H1 (cell line): ENCODE measurements around the gene FAU.

Experiments
- CTCF ChIP-seq, 3 experiments: IDR thresholded peaks; 1 replicate in 2 of 3; 2 replicates in 1 of 3; pipeline versions ENCODE4 v1.5.1 to v1.6.1; 2011; ENCODE audit warnings: low read length in 3 of 3, mild to moderate bottlenecking in 3 of 3, inconsistent platforms in 2 of 3, low read depth in 1 of 3, moderate library complexity in 1 of 3; ENCODE audit not compliant: insufficient read depth in 1 of 3; ENCODE audit errors: control extremely low read depth in 1 of 3
- EZH2 ChIP-seq: fragments of 200-600 bp; sonication (generic); IDR thresholded peaks from 2 replicates; pipeline ENCODE4 v1.7.1; 2012; ENCODE audit warnings: low read depth, mild to moderate bottlenecking, moderate library complexity, low read length, inconsistent platforms; ENCODE audit not compliant: severe bottlenecking
- SP2 ChIP-seq: IDR thresholded peaks from 2 replicates; pipeline ENCODE4 v1.6.1; 2012; ENCODE audit warnings: mild to moderate bottlenecking, low read length, inconsistent platforms
- TAF1 ChIP-seq: IDR thresholded peaks from 2 replicates; pipeline ENCODE4 v1.6.1; 2011; ENCODE audit warnings: mild to moderate bottlenecking, low read depth, low read length
- TF ChIP-seq, protein P1 (sequence below): IDR thresholded peaks from 2 replicates; pipeline ENCODE4 v1.6.1; 2011; ENCODE audit warnings: low read length, improper control_type of control experiment

DNA sequence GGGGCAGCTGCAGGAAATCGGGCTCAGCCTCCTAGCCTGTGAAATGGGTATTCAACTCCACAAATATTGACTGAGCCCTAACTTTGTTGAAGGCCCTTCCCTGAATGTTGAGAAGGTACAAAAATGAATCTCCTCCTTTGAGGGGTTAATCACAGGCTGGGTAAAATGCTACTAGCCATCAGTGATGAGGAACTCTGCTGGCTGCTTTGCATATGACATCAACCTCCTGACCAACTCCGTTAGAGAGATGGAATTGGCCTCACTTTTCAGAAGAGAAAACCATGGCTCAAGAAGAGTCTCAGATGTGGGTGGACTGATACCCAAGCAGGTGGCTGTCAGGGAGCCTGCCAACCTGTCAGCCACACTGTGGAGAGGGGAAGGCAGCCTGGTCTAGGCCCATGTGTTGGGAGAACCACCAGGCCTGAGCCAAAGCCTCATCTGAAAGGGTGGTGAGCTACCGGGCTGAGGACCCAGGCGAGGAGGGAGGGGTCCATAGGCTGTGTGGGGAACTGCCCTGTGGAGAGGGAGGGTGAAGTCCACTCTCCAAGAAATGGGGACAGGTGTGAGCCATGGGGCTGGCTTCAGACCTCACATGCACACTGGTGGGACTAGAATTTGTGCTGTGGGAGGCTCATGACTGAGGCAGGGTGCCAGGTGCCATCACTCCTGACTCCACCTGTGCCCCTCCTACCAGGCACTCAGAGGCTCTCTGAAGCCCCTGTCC is 49.9 kb downstream of the FAU start:
- TF ChIP-seq CTCF (IDR thresholded peaks at IDR 0.05; ENCODE audit: control extremely low read depth in 1 of 3, insufficient read depth in 1 of 3, low read depth in 1 of 3, low read length in 3 of 3) (no peak), EZH2 (no peak), TAF1 (no peak), SP2 (no peak)
- TF ChIP-seq, protein P1, sequence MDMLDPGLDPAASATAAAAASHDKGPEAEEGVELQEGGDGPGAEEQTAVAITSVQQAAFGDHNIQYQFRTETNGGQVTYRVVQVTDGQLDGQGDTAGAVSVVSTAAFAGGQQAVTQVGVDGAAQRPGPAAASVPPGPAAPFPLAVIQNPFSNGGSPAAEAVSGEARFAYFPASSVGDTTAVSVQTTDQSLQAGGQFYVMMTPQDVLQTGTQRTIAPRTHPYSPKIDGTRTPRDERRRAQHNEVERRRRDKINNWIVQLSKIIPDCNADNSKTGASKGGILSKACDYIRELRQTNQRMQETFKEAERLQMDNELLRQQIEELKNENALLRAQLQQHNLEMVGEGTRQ = no peak
